Natural killer cell treated with Interleukin-12 subunit alpha and Interleukin-12 subunit beta and Interleukin-15 and Interleukin-18, amount 100 ng/mL, for 72 hours (primary cell): ENCODE measurements around the gene KIF27. TPM values are rescaled to one million over a fixed set of nuclear protein-coding genes. Genes with fewer than 3 reads are reported as not detected.
"Not testable (repeated sequence)": the region's sequence is repeated elsewhere in the genome, so short reads cannot be mapped to it uniquely, and the experiment has no call there.

Experiments
- ATAC-seq, 2 donors: fragments of 150-1000 bp; cut with Tn5 transposase in 1 of 2; sonication (Bioruptor Pico), chemical (Tn5 transposase) in 1 of 2; 2 replicates each; pipeline ENCODE4 v1.10.0; 2021
- DNase-seq: peaks from one replicate; pipeline ENCODE4 v3.0.0; 2022; ENCODE audit warnings: low spot score
- H3K27ac Mint-ChIP-seq, 2 donors: 1 replicate in 1 of 2; 2 replicates in 1 of 2; pipeline ENCODE4 v1.8.0; 2022; ENCODE audit warnings: mixed read lengths in 2 of 2, mild to moderate bottlenecking in 1 of 2, moderate library complexity in 1 of 2
- H3K27me3 Mint-ChIP-seq, 2 donors: 1 replicate in 1 of 2; 2 replicates in 1 of 2; pipeline ENCODE4 v1.8.0; 2022; ENCODE audit warnings: mixed read lengths in 2 of 2
- H3K36me3 Mint-ChIP-seq: one replicate; pipeline ENCODE4 v1.8.0; 2022; ENCODE audit warnings: mixed read lengths
- H3K4me1 Mint-ChIP-seq, 2 donors: 1 replicate in 1 of 2; 2 replicates in 1 of 2; pipeline ENCODE4 v1.8.0; 2022; ENCODE audit warnings: low read depth in 2 of 2, mixed read lengths in 2 of 2, mild to moderate bottlenecking in 1 of 2
- H3K4me3 Mint-ChIP-seq: one replicate; pipeline ENCODE4 v1.8.0; 2022; ENCODE audit warnings: mixed read lengths
- H3K9me3 Mint-ChIP-seq: 2 replicates; pipeline ENCODE4 v1.8.0; 2022; ENCODE audit warnings: mixed read lengths
- total RNA-seq, 2 donors: library from RNA; stranded (reverse); gene quantifications; one replicate each; pipeline ENCODE4 v1.2.3, GENCODE V29; 2022

The KIF27 gene
- total RNA-seq, 2 donors from 2014 or later = 2.6 to 4.0 TPM

DNA sequence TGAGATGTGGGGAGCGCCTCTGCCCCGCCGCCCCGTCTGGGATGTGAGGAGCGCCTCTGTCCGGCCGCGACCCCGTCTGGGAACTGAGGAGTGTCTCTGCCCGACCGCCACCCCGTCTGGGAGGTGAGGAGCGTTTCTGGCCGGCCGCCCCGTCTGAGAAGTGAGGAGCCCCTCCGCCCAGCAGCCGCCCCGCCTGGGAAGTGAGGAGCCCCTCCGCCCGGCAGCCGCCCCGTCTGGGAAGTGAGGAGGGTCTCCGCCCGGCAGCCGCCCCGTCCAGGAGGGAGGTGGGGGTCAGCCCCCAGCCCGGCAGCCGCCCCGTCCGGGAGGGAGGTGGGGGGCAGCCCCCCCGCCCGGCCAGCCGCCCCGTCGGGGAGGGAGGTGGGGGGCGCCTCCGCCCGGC, 26.9 kb upstream of the KIF27 start:
- not testable (repeated sequence) for H3K27ac Mint-ChIP-seq, H3K27me3 Mint-ChIP-seq, DNase-seq, ATAC-seq, H3K36me3 Mint-ChIP-seq, H3K9me3 Mint-ChIP-seq, H3K4me1 Mint-ChIP-seq, H3K4me3 Mint-ChIP-seq

DNA sequence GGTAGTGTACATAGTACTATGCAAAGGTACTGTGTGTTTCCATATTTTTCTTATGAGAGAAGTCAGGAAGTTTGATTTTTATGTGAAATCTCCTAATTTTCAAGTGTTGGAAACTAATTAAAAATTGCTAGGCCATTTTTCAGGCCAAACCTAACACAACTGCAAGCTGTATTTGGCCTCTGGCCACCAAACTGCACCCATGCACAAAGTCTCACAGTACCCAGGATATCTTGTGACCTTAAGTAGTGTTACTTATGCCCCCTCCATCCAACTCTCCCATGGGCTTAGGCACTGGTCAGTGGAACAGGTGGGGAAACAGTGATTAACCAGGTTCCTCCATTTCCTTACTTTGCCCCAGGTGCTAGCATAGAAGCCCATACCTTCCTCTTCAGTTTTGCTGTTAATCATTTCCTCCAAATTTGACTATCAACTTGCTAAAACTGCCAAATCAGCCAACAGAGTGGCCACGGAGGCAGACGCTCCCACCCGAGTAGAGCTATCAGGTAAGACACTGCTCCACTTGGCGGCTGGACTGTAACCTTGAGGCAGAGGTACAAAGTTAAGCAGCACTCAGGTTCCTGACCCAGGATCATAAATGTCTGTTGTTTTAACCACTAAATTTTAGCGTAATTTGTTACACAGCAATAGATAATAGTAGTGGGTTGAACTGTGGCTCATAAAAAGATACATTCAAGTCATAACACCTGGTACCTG, 19.5 kb upstream of the KIF27 start:
- DNase-seq = no peak
- Mint-ChIP-seq H3K4me3 (no peak overlapping the region), H3K27ac (peak overlapping the region in 1 of 2 donors; percentile 30), H3K27me3 (no peaks in the 10 kb centered on the region), H3K36me3 (peaks cover 19% of the 10 kb centered on the region), H3K4me1 (no peaks in the 10 kb centered on the region), H3K9me3 (no peaks in the 10 kb centered on the region)
- ATAC-seq = no peak

DNA sequence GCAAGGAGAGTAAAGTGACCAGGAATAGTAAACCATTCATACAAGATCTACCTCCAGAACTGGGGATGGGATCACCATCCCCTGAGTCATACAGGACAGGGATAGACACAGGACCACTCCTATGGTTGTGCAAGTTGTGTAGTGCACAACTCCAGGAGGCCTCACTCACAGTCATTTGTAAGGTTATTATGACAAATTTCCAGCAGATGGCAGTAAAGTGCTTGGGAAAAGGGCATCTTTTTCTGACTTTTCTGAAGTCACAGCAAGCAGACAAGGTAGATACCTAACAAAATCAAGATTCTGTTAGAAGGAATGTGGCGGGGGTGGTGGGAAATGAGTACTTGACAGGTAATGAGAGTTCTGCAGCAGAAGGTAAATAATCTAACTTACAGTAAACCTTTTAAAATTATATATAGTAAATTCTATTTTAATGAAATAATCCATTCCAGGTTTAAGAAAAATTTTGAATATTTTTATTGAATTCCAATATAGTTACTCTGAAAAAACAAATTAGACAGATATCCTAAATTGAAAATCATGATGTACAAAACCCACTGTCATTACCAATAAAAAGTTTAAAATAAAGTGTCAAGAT, 16.7 kb upstream of the KIF27 start:
- Mint-ChIP-seq H3K4me1 (peaks cover 0 to 4% of the 10 kb centered on the region in 2 donors), H3K4me3 (no peak overlapping the region), H3K27ac (peak overlapping the region in 1 of 2 donors; percentile 33), H3K9me3 (no peaks in the 10 kb centered on the region), H3K27me3 (no peaks in the 10 kb centered on the region), H3K36me3 (peaks cover 14% of the 10 kb centered on the region)
- ATAC-seq = peak; percentile 59 to 65
- no peak for DNase-seq

DNA sequence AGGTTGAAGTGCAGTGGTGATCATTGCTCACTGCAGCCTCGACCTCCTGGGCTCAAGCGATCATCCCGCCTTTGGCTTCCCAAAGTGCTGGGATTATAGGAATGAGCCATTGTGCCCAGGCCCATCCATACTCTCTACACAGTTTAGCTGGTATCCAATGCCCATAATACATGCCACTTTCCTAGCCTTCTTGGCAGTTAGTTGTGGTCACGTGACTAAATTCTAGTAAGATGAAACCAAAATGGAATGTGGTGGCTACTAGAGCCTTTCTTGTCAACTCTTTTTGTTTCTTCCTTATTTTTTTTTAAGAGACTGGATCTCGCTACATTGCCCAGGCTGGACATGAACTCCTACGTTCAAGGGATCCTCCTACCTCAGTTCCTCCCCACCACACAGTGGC, 15.3 kb upstream of the KIF27 start:
- no peak overlapping the region for H3K4me3 Mint-ChIP-seq
- no peaks in the 10 kb centered on the region for H3K9me3 Mint-ChIP-seq
- H3K27ac Mint-ChIP-seq = no peak overlapping the region
- H3K27me3 Mint-ChIP-seq = no peaks in the 10 kb centered on the region
- no peak for DNase-seq
- peaks cover 0 to 4% of the 10 kb centered on the region in 2 donors for H3K4me1 Mint-ChIP-seq
- no peak for ATAC-seq
- H3K36me3 Mint-ChIP-seq = peaks cover 4% of the 10 kb centered on the region

DNA sequence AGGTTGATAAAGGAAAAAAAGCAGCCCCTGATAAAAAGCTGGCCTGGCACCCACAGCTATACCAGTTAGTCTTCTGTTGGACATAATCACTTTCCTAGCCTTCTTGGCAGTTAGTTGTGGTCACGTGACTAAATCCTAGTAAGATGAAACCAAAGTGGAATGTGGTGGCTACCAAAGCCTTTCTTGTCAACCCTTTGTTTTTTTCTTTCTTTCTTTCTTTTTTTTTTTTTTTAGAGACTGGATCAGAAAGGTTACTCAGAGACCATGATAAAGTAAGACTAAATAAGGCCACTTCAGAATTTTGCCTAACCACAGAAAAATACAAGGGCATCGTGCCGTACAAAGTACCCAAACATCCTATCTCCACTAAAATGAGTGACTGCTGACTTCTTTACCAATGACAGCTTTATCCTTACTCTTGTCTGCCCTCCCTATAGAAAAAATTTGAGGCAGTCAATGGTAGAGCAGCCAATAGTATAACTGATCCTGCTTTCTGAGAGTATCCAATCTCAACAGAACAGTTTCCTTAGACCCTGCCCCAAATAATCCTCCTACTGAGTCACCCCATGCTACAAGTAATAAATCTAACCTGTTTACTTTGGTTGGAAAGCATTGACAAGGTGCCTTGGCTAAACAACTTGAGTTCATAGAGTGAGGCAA, 14.2 kb upstream of the KIF27 start:
- no peaks in the 10 kb centered on the region for H3K9me3 Mint-ChIP-seq
- H3K27ac Mint-ChIP-seq = no peak overlapping the region
- no peaks in the 10 kb centered on the region for H3K36me3 Mint-ChIP-seq
- DNase-seq (no peak), ATAC-seq (no peak)
- peaks cover 0 to 4% of the 10 kb centered on the region in 2 donors for H3K4me1 Mint-ChIP-seq
- H3K27me3 Mint-ChIP-seq = no peaks in the 10 kb centered on the region
- no peak overlapping the region for H3K4me3 Mint-ChIP-seq

DNA sequence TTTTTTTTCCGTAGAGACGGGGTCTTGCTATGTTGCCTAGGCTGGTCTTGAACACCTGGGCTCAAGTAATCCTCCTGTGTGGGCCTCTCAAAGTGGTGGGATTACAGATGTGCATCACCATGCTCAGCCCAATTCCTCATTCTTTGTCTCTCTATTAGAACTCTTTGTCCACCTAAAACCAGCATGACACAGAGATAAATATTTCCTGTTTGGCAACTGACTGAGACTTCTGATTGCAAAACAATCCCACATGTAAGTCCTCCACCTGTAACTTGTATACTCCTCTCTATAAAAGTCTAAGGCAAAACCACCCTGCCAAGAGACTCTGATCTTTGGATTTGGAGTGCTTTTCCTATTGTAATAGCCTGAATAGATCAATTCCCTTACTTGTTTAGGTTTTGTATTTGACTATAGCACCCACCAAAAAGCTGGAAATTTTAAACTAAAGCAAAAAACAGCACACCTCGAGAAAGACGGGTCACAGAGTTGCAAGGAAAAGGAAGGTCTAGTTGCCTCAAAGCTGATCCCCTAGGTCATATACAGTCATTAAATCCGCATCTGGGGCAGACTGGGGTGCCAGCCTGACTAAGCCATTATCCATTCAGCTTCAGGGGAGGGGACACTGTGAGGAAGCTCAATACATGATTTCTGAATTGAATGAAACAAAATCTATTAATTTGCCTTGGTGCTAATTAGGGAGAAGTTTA, 13.5 kb upstream of the KIF27 start:
- Mint-ChIP-seq H3K27ac (no peak overlapping the region), H3K27me3 (no peaks in the 10 kb centered on the region), H3K9me3 (no peaks in the 10 kb centered on the region), H3K4me3 (no peak overlapping the region), H3K4me1 (peaks cover 0 to 4% of the 10 kb centered on the region in 2 donors), H3K36me3 (no peaks in the 10 kb centered on the region)
- DNase-seq = no peak
- ATAC-seq = no peak

DNA sequence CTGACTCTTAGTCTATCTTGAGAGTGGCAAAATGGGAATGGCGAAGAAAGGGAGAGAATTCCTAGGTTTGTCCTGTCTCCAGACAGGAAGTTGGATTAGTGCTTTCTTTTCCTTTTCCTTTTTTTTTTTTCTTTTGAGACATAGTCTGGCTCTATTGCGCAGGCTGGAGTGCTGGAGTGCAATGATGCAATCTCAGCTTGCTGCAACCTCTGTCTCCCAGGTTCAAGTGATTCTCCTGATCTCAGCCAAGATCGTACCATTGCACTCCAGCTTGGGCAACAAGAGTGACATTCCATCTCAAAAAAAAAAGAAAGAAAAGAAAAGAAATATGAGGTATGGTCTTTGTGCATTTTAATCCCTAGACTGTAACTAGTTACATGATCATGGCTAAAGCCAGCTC, 12.6 kb upstream of the KIF27 start:
- peaks cover 0 to 4% of the 10 kb centered on the region in 2 donors for H3K4me1 Mint-ChIP-seq
- no peak overlapping the region for H3K27ac Mint-ChIP-seq
- H3K4me3 Mint-ChIP-seq = no peak overlapping the region
- no peaks in the 10 kb centered on the region for H3K27me3 Mint-ChIP-seq
- H3K36me3 Mint-ChIP-seq = no peaks in the 10 kb centered on the region
- ATAC-seq (no peak), DNase-seq (no peak)
- no peaks in the 10 kb centered on the region for H3K9me3 Mint-ChIP-seq

DNA sequence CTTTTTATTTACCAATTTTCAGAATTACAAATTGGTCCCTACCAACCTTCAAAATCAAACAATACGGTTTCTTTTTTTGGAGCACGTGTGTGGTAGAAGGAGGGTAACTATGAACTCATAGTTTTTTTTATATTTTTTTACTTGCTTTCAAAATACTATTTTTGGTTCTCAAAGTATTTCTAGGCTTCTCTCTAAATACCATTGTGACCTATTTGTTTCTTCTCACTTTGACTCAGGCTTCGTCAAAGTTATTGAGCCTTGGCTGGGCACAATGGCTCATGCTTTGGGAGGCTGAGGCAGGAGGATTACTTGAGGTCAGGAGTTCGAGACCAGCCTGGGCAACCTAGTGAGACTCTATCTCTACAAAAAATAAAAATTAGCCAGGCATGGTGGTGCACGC, 11.6 kb upstream of the KIF27 start:
- no peaks in the 10 kb centered on the region for H3K9me3 Mint-ChIP-seq
- H3K4me1 Mint-ChIP-seq = peaks cover 0 to 4% of the 10 kb centered on the region in 2 donors
- DNase-seq = no peak
- H3K36me3 Mint-ChIP-seq = no peaks in the 10 kb centered on the region
- H3K4me3 Mint-ChIP-seq = no peak overlapping the region
- no peak for ATAC-seq
- no peaks in the 10 kb centered on the region for H3K27me3 Mint-ChIP-seq
- H3K27ac Mint-ChIP-seq = no peak overlapping the region

DNA sequence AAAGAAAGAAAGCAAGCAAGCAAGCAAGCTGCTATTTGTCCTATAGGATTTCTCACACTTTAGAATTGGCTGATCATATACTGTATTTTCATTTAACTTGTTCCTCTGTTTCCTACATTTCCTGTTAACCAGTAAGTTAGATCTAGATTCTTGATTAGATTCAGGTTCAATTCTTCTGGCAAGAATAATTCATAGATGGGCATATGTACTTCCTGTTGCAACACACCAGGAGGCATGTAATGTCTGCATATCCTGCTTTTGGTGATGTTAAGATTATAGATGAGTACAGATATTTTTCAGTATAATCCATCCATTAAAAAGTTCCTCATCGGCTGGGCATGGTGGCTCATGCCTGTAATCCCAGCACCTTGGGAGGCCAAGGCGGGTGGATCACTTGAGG, 10.8 kb upstream of the KIF27 start:
- ATAC-seq = no peak
- H3K4me3 Mint-ChIP-seq = no peak overlapping the region

DNA sequence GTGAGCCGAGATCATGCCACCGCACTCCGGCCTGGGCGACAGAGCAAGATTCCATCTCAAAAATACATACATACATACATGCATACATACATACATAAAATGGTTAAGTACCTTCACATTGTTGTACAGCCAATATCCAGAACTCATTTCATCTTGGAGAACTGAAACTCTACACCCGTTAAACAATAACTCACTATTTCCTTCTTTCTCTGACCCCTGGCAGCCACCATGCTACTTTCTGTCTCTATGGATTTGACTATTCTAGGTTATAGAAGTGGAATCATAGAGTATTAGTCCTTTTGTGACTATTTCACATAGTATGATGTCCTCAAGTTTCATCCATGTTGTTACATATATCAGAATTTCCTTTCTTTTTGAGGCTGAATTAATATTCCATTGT, 9.6 kb upstream of the KIF27 start:
- no peaks in the 10 kb centered on the region for H3K36me3 Mint-ChIP-seq
- DNase-seq (no peak), ATAC-seq (no peak)
- H3K4me3 Mint-ChIP-seq = no peak overlapping the region
- H3K27ac Mint-ChIP-seq = peak overlapping the region in 1 of 2 donors; percentile 34
- H3K27me3 Mint-ChIP-seq = no peaks in the 10 kb centered on the region
- H3K9me3 Mint-ChIP-seq = no peaks in the 10 kb centered on the region
- peaks cover 0 to 4% of the 10 kb centered on the region in 2 donors for H3K4me1 Mint-ChIP-seq

More for the DNA sequence above, 10.8 kb upstream of the KIF27 start:
- Mint-ChIP-seq H3K36me3 (no peaks in the 10 kb centered on the region), H3K4me1 (peaks cover 0 to 4% of the 10 kb centered on the region in 2 donors), H3K27me3 (no peaks in the 10 kb centered on the region), H3K27ac (no peak overlapping the region), H3K9me3 (no peaks in the 10 kb centered on the region)
- no peak for DNase-seq

DNA sequence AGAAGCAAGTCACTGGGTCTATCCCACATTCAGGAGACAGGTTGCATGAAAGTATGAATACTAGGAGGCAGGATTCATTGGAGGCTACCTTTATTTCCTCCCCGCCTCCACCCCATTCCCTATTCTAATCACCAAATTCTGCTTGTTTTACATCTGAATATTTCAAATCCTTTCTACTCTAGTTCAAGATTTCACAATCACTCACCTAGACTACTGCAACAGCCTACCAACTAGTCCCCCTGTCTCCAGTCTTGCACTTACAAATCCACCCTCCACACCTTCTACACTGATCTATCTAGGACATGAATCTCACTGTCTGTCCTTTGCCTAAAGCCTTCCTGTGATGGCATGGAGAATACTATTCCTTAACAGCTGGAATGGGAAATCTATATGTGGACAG, 6.4 kb upstream of the KIF27 start:
- ATAC-seq = no peak
- Mint-ChIP-seq H3K36me3 (no peaks in the 10 kb centered on the region), H3K27ac (no peak overlapping the region), H3K4me3 (no peak overlapping the region), H3K9me3 (no peaks in the 10 kb centered on the region), H3K27me3 (no peaks in the 10 kb centered on the region), H3K4me1 (no peaks in the 10 kb centered on the region)
- DNase-seq = no peak

DNA sequence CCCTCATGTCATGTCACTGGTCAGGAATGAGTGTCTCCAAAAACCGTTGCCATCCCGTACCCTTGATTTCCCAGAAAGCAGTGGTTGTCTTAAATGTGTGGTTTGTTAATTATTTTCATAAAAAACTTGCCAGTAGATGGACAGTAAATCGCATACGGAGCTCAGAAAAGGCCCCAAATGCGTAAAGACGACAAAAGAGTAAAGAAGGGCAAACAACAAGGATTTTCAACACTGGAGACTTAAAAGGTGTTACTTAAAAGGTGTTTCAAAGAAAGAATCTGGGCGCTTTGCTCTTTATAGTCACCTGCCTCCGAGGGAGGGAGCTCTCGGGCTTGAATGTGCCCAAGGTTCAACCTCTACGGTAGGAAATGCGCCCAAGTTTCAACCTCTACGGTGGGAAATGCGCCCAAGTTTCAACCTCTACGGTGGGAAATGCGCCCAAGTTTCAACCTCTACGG, 734 bp downstream of the KIF27 start:
- H3K36me3 Mint-ChIP-seq = no peaks in the 10 kb centered on the region
- H3K27ac Mint-ChIP-seq = peak overlapping the region; percentile 88 to 96
- peak overlapping the region; percentile 87 for H3K4me3 Mint-ChIP-seq
- ATAC-seq (peak in 1 of 2 donors; percentile 0), DNase-seq (no peak)
- H3K4me1 Mint-ChIP-seq = peaks cover 9 to 15% of the 10 kb centered on the region in 2 donors
- H3K27me3 Mint-ChIP-seq = no peaks in the 10 kb centered on the region
- H3K9me3 Mint-ChIP-seq = no peaks in the 10 kb centered on the region

DNA sequence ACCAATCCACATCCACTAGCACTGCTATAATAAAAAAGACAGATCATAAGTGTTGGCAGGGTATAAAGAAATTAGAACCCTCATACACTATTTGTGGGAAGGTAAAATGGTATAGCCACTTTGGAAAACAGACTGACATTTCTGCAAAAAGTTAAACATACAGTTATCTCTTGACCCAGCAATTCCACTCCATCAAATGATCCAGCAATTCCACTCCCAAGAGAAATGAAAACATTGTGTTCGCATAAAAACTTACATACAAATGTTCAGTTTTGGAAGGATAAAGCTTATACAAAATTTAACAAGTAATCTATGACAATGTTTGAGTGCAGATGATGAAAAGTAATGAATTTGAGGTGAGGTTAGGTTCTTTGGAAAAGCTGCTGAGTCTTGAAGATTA, 2.1 kb downstream of the KIF27 start:
- no peak overlapping the region for H3K27ac Mint-ChIP-seq

DNA sequence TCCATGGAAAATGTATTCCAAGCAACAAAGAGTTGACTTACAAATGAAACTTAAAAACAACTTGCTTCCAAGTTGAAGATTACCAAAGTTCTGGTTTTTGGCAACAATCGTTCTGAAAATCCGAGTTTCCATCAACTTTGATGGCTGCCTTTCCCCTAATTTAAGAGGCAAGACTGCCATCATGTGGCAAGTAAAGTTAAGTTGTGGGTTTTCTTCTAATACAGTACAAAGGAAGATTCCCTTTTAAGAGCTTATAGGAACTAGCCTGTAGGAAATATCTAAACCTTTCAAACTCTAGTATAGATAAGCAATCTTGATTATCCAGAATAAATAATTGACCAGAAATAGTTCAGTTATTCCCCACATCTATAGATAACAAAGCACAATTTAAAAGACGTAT, 9.0 kb downstream of the KIF27 start:
- DNase-seq, ATAC-seq, H3K27me3 Mint-ChIP-seq, H3K4me3 Mint-ChIP-seq, H3K36me3 Mint-ChIP-seq, H3K9me3 Mint-ChIP-seq, H3K27ac Mint-ChIP-seq, H3K4me1 Mint-ChIP-seq: not testable (repeated sequence)

More for the DNA sequence above, 2.1 kb downstream of the KIF27 start:
- Mint-ChIP-seq H3K4me1 (peaks cover 9 to 15% of the 10 kb centered on the region in 2 donors), H3K27me3 (no peaks in the 10 kb centered on the region), H3K4me3 (no peak overlapping the region), H3K9me3 (no peaks in the 10 kb centered on the region), H3K36me3 (no peaks in the 10 kb centered on the region)
- no peak for ATAC-seq
- DNase-seq = no peak
